ENCODE data around the gene MNX1. TPM values are rescaled to one million over a fixed set of nuclear protein-coding genes. Genes with fewer than 3 reads are reported as not detected.

The MNX1 gene
- total RNA-seq, 1 donor from 2014 or later = not detected

- no peak overlapping the region for H3K9ac ChIP-seq (ENCODE audit: low read length)
- DNase-seq (ENCODE audit: low read depth) (peak; percentile 2), FAIRE-seq (no peak)
- Mint-ChIP-seq H3K27me3 (ENCODE audit: low read depth, unreplicated experiment) (peaks cover 63% of the 10 kb centered on the region), H3K4me1 (ENCODE audit: low read depth, unreplicated experiment) (no peaks in the 10 kb centered on the region), H3K9me3 (ENCODE audit: unreplicated experiment) (peaks cover 3% of the 10 kb centered on the region), H3K27ac (ENCODE audit: unreplicated experiment) (no peak overlapping the region), H3K4me3 (ENCODE audit: unreplicated experiment) (no peak overlapping the region), H3K36me3 (ENCODE audit: low read depth, unreplicated experiment) (peaks cover 2% of the 10 kb centered on the region)
- no peak overlapping the region for H2AFZ ChIP-seq (ENCODE audit: low read depth, low read length)
- peaks cover 37% of the 10 kb centered on the region for H3K27me3 ChIP-seq (ENCODE audit: insufficient read depth, low read length)
- no peak overlapping the region for H3K4me2 ChIP-seq (ENCODE audit: low read length)
- H3K9me3 ChIP-seq (ENCODE audit: insufficient read depth, low read depth, low read length) = no peaks in the 10 kb centered on the region
- no peaks in the 10 kb centered on the region for H4K20me1 ChIP-seq (ENCODE audit: insufficient read depth, low read length)
- H3K79me2 ChIP-seq (ENCODE audit: insufficient read depth, low read length) = no peaks in the 10 kb centered on the region
- TF ChIP-seq EZH2 (IDR thresholded peaks at IDR 0.05; ENCODE audit: insufficient read depth, low read length) (peak; percentile 45), CTCF (IDR thresholded peaks at IDR 0.05; ENCODE audit: insufficient read depth, low read depth, low read length) (no peak)
- H3K27ac ChIP-seq (ENCODE audit: low read depth, low read length) = no peak overlapping the region
- H3K4me3 ChIP-seq (ENCODE audit: insufficient read depth, low read depth, low read length) = no peak overlapping the region
- no peaks in the 10 kb centered on the region for H3K4me1 ChIP-seq (ENCODE audit: insufficient read depth, low read length)
- H3K36me3 ChIP-seq (ENCODE audit: insufficient read depth, low read length) = no peaks in the 10 kb centered on the region
These were observed 17.2 kb downstream of the MNX1 start for GRCh38 chr7:156993021-156993924.

GRCh38 chr7:156989766-156990535 lies 20.5 kb downstream of the MNX1 start:
- no peak for DNase-seq (ENCODE audit: low read depth)
- no peaks in the 10 kb centered on the region for H3K4me1 Mint-ChIP-seq (ENCODE audit: low read depth, unreplicated experiment)

More at GRCh38 chr7:156989766-156990535, 20.5 kb downstream of the MNX1 start:
- Histone ChIP-seq H3K9me3 (ENCODE audit: insufficient read depth, low read depth, low read length) (no peaks in the 10 kb centered on the region), H3K79me2 (ENCODE audit: insufficient read depth, low read length) (no peaks in the 10 kb centered on the region), H2AFZ (ENCODE audit: low read depth, low read length) (no peak overlapping the region), H3K27me3 (ENCODE audit: insufficient read depth, low read length) (peaks cover 16% of the 10 kb centered on the region), H3K4me2 (ENCODE audit: low read length) (no peak overlapping the region), H3K36me3 (ENCODE audit: insufficient read depth, low read length) (no peaks in the 10 kb centered on the region), H3K4me3 (ENCODE audit: insufficient read depth, low read depth, low read length) (no peak overlapping the region), H3K9ac (ENCODE audit: low read length) (no peak overlapping the region), H3K27ac (ENCODE audit: low read depth, low read length) (no peak overlapping the region), H3K4me1 (ENCODE audit: insufficient read depth, low read length) (no peaks in the 10 kb centered on the region), H4K20me1 (ENCODE audit: insufficient read depth, low read length) (no peaks in the 10 kb centered on the region)
- Mint-ChIP-seq H3K4me3 (ENCODE audit: unreplicated experiment) (no peak overlapping the region), H3K27ac (ENCODE audit: unreplicated experiment) (no peak overlapping the region), H3K36me3 (ENCODE audit: low read depth, unreplicated experiment) (peaks cover 2% of the 10 kb centered on the region), H3K27me3 (ENCODE audit: low read depth, unreplicated experiment) (peaks cover 40% of the 10 kb centered on the region), H3K9me3 (ENCODE audit: unreplicated experiment) (no peaks in the 10 kb centered on the region)
- no peak for FAIRE-seq
- TF ChIP-seq EZH2 (IDR thresholded peaks at IDR 0.05; ENCODE audit: insufficient read depth, low read length) (no peak), CTCF (IDR thresholded peaks at IDR 0.05; ENCODE audit: insufficient read depth, low read depth, low read length) (no peak)

Data from astrocyte (in vitro differentiated cells and primary cell).